Breast epithelium (tissue), 3 donors: ENCODE results near the gene LLPH.

Experiments
- CTCF ChIP-seq, 3 donors: fragments of 450-650 bp; IDR thresholded peaks; one replicate each; pipeline ENCODE4 v1.5.1; 2016 to 2017; ENCODE audit warnings: antibody characterized with exemption in 3 of 3, mild to moderate bottlenecking in 3 of 3, moderate library complexity in 3 of 3
- POLR2A ChIP-seq: fragments of 450-650 bp; IDR thresholded peaks from one replicate; pipeline ENCODE4 v1.6.1; 2016; ENCODE audit warnings: antibody characterized with exemption, mild to moderate bottlenecking, moderate library complexity
- POLR2AphosphoS5 ChIP-seq, 3 donors: sonication (generic); formaldehyde crosslinking; IDR thresholded peaks; one replicate each; pipeline ENCODE4 v1.6.1; 2017; ENCODE audit warnings: antibody characterized with exemption in 3 of 3

DNA sequence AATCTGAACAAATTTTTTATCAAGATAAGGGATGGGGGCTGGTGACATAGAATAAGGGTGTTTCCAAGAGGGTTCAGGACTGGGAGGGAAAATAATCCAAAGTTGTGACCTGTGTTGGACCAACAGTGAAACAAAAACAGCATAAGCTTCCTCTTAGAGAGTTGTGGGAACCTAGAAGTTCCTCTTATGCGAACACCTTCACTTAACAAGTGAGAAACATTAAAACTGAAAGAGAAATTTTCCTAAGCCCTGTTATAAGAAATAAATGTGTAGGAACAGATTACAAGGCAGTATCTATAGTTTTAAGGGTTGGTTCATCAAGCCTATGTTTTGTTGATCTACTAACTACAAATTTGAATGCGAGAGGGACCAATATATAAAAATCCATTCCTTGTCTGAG is 58.4 kb downstream of the LLPH start:
- TF ChIP-seq POLR2AphosphoS5 (IDR thresholded peaks at IDR 0.05) (no peak), POLR2A (no peak), CTCF (IDR thresholded peaks at IDR 0.05) (no peak)
